GM18951 (cell line): Measurements from ENCODE around the gene UTP25.

Source experiments
- POLR2A ChIP-seq: IDR thresholded peaks from 4 replicates; pipeline ENCODE4 v1.6.1; 2011; ENCODE audit warnings: mild to moderate bottlenecking; ENCODE audit not compliant: insufficient read length, insufficient read depth; ENCODE audit errors: extremely low read depth
- in situ Hi-C: fragments of 300-500 bp; cut with MboI; formaldehyde crosslinking; loops from one replicate; pipeline ENCODE4 v1.12.0; 2022; ENCODE audit warnings: low sequenced_read_pairs, mixed read lengths, inconsistent platforms; ENCODE audit not compliant: unreplicated experiment

Gene UTP25

GRCh38 chr1:209839875-209840546 is 12.2 kb downstream of the UTP25 start:
- in situ Hi-C loops = no loop called here
- TF ChIP-seq POLR2A = no peak

GRCh38 chr1:209840611-209841010 is 12.8 kb downstream of the UTP25 start:
- in situ Hi-C loops = no loop called here
- TF ChIP-seq POLR2A = no peak

- in situ Hi-C loops = no loop called here
- no peak for TF ChIP-seq POLR2A
Observed at GRCh38 chr1:209844695-209845407, 17.1 kb downstream of the UTP25 start.

GRCh38 chr1:209845408-209845725 is 17.6 kb downstream of the UTP25 start:
- in situ Hi-C loops = no loop called here
- TF ChIP-seq POLR2A = no peak

- TF ChIP-seq POLR2A = no peak
- in situ Hi-C loops = no loop called here
Observed at GRCh38 chr1:209849388-209849787, 21.6 kb downstream of the UTP25 start.

GRCh38 chr1:209850342-209850979 is 22.7 kb downstream of the UTP25 start:
- in situ Hi-C loops = loop anchor here (25.0 kb wide), 2 partner anchors 137 to 462 kb away; no protein-coding TSS in a partner anchor
- no peak for TF ChIP-seq POLR2A

- in situ Hi-C loops = loop anchor here (25.0 kb wide), 2 partner anchors 134 to 459 kb away; no protein-coding TSS in a partner anchor
- TF ChIP-seq POLR2A = no peak
Observed at GRCh38 chr1:209853676-209854075, 25.9 kb downstream of the UTP25 start.

GRCh38 chr1:209854196-209854595 is 26.4 kb downstream of the UTP25 start:
- TF ChIP-seq POLR2A = no peak
- in situ Hi-C loops = loop anchor here (25.0 kb wide), 2 partner anchors 133 to 458 kb away; no protein-coding TSS in a partner anchor

- in situ Hi-C loops = loop anchor here (25.0 kb wide), 2 partner anchors 132 to 457 kb away; no protein-coding TSS in a partner anchor
- no peak for TF ChIP-seq POLR2A
Observed at GRCh38 chr1:209855006-209855405, 27.2 kb downstream of the UTP25 start.

- no peak for TF ChIP-seq POLR2A
- in situ Hi-C loops = loop anchor here (25.0 kb wide), 2 partner anchors 132 to 457 kb away; no protein-coding TSS in a partner anchor
Observed at GRCh38 chr1:209855623-209856022, 27.9 kb downstream of the UTP25 start.

- in situ Hi-C loops = loop anchor here (25.0 kb wide), 2 partner anchors 129 to 454 kb away; no protein-coding TSS in a partner anchor
- no peak for TF ChIP-seq POLR2A
Observed at GRCh38 chr1:209858561-209859103, 30.9 kb downstream of the UTP25 start.

GRCh38 chr1:209860293-209860881 is 32.6 kb downstream of the UTP25 start:
- in situ Hi-C loops = loop anchor here (25.0 kb wide), 2 partner anchors 127 to 452 kb away; no protein-coding TSS in a partner anchor
- TF ChIP-seq POLR2A = no peak

GRCh38 chr1:209861242-209861641 is 33.5 kb downstream of the UTP25 start:
- no peak for TF ChIP-seq POLR2A
- in situ Hi-C loops = loop anchor here (25.0 kb wide), 2 partner anchors 126 to 451 kb away; no protein-coding TSS in a partner anchor
